ENCODE results near the gene HNRNPAB. TPM values are rescaled to one million over a fixed set of nuclear protein-coding genes. Genes with fewer than 3 reads are reported as not detected.
A peak's percentile ranks its signal among the peaks of the same experiment; 100 is the strongest.
"Not testable (repeated sequence)": the region's sequence is repeated elsewhere in the genome, so short reads cannot be mapped to it uniquely, and the experiment has no call there.

The HNRNPAB gene
- total and polyA plus RNA-seq, 10 donors, result 55.9 to 144 (median 115) TPM

- DNase-seq, result no peak
- TF ChIP-seq, protein P1, sequence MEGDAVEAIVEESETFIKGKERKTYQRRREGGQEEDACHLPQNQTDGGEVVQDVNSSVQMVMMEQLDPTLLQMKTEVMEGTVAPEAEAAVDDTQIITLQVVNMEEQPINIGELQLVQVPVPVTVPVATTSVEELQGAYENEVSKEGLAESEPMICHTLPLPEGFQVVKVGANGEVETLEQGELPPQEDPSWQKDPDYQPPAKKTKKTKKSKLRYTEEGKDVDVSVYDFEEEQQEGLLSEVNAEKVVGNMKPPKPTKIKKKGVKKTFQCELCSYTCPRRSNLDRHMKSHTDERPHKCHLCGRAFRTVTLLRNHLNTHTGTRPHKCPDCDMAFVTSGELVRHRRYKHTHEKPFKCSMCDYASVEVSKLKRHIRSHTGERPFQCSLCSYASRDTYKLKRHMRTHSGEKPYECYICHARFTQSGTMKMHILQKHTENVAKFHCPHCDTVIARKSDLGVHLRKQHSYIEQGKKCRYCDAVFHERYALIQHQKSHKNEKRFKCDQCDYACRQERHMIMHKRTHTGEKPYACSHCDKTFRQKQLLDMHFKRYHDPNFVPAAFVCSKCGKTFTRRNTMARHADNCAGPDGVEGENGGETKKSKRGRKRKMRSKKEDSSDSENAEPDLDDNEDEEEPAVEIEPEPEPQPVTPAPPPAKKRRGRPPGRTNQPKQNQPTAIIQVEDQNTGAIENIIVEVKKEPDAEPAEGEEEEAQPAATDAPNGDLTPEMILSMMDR (IDR thresholded peaks at IDR 0.05 in 8 of 11, conservative IDR thresholded peaks at IDR 0.05 in 3 of 11), result no peak
- peak in 1 of 3 donors; percentile 15 for TF ChIP-seq POLR2AphosphoS5 (IDR thresholded peaks at IDR 0.05)
- no peaks in the 10 kb centered on the region for H3K9me3 ChIP-seq
- 49 to 62% (median 56%) methylated on average over 10 to 13 of the region's 13 CpGs for WGBS, 5 donors
- no peaks in the 10 kb centered on the region for H3K27me3 ChIP-seq (replicated peaks in 1 of 7)
- H3K36me3 ChIP-seq, result no peaks in the 10 kb centered on the region
- peak overlapping the region in 7 of 8 donors; percentile 86 to 93 (median 90) for H3K27ac ChIP-seq
- intact Hi-C loops (cut with DNase I; ENCODE audit: low total_unique reads), result no loop called here
- no peak overlapping the region for H3K4me3 ChIP-seq
- peaks cover 26 to 94% (median 84%) of the 10 kb centered on the region in 6 donors for H3K4me1 ChIP-seq
Observed at GRCh38 chr5:178237431-178238312, 33.3 kb downstream of the HNRNPAB start.

GRCh38 chr5:178238313-178238635 is 33.9 kb downstream of the HNRNPAB start:
- Histone ChIP-seq H3K27ac (peak overlapping the region in 7 of 8 donors; percentile 86 to 93 (median 90)), H3K36me3 (no peaks in the 10 kb centered on the region), H3K9me3 (no peaks in the 10 kb centered on the region), H3K4me3 (no peak overlapping the region), H3K4me1 (peaks cover 21 to 88% (median 78%) of the 10 kb centered on the region in 6 donors), H3K27me3 (replicated peaks in 1 of 7) (no peaks in the 10 kb centered on the region)
- 81 to 95% (median 92%) methylated on average over 6 of the region's 6 CpGs for WGBS, 5 donors
- TF ChIP-seq, protein P1 (IDR thresholded peaks at IDR 0.05 in 8 of 11, conservative IDR thresholded peaks at IDR 0.05 in 3 of 11), result no peak
- TF ChIP-seq POLR2AphosphoS5 (IDR thresholded peaks at IDR 0.05), result no peak
- no peak for TF ChIP-seq POLR2A (IDR thresholded peaks at IDR 0.05)
- intact Hi-C loops (cut with DNase I; ENCODE audit: low total_unique reads), result no loop called here
- DNase-seq, result no peak

- DNase-seq, result peak; percentile 87
- intact Hi-C loops (cut with DNase I; ENCODE audit: low total_unique reads), result no loop called here
- 24 to 44% (median 35%) methylated on average over 8 to 17 of the region's 17 CpGs for WGBS, 5 donors
- Histone ChIP-seq H3K4me1 (peaks cover 21 to 85% (median 75%) of the 10 kb centered on the region in 6 donors), H3K4me3 (peak overlapping the region in 1 of 8 donors; percentile 25), H3K36me3 (no peaks in the 10 kb centered on the region), H3K27ac (peak overlapping the region in 7 of 8 donors; percentile 86 to 93 (median 90)), H3K9me3 (no peaks in the 10 kb centered on the region), H3K27me3 (replicated peaks in 1 of 7) (no peaks in the 10 kb centered on the region)
- TF ChIP-seq POLR2A (IDR thresholded peaks at IDR 0.05), result no peak
- TF ChIP-seq, protein P1 (IDR thresholded peaks at IDR 0.05 in 8 of 11, conservative IDR thresholded peaks at IDR 0.05 in 3 of 11), result no peak
- TF ChIP-seq POLR2AphosphoS5 (IDR thresholded peaks at IDR 0.05), result no peak
Observed at GRCh38 chr5:178238711-178239592, 34.6 kb downstream of the HNRNPAB start.

DNA sequence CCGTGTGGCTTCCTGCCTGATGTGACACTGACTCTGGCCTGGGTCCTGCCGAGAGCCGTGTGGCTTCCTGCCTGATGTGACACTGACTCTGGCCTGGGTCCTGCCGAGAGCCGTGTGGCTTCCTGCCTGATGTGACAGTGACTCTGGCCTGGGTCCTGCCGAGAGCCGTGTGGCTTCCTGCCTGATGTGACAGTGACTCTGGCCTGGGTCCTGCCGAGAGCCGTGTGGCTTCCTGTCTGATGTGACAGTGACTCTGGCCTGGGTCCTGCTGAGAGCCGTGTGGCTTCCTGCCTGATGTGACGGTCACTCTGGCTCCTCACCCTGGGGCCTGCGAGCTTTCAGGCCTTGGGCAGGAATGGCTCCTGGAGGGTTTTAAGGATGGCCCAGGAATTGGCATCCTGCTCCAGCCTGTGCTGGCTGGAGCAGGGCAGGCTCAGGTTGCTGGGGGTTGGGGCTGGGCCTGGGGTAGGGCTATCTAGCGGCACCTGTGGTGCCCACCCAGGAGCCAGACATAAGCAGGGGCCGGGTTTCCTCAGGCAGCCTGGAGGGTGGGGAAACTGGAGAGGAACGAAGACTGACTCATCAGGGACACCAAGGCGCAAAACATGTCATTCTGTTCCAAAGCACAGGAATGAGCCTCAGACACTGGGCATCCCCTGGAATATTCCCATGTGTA is 35.4 kb downstream of the HNRNPAB start:
- H3K27me3 ChIP-seq (replicated peaks in 1 of 7); H3K9me3 ChIP-seq; intact Hi-C loops (cut with DNase I; ENCODE audit: low total_unique reads); H3K36me3 ChIP-seq: not testable (repeated sequence)
- peak overlapping the region in 1 of 8 donors; percentile 6 for H3K4me3 ChIP-seq
- WGBS, 5 donors, result 11 to 40% (median 36%) methylated on average over 6 to 16 of the region's 16 CpGs
- H3K4me1 ChIP-seq, result peaks cover 19 to 77% (median 69%) of the 10 kb centered on the region in 6 donors
- peak; percentile 88 for DNase-seq
- H3K27ac ChIP-seq, result peak overlapping the region in 7 of 8 donors; percentile 86 to 93 (median 90)
